ENCODE measurements around the gene PCDH17. TPM values are rescaled to one million over a fixed set of nuclear protein-coding genes. Genes with fewer than 3 reads are reported as not detected.

The PCDH17 gene
- total RNA-seq, 1 donor from 2014 or later = 40.2 TPM

DNA sequence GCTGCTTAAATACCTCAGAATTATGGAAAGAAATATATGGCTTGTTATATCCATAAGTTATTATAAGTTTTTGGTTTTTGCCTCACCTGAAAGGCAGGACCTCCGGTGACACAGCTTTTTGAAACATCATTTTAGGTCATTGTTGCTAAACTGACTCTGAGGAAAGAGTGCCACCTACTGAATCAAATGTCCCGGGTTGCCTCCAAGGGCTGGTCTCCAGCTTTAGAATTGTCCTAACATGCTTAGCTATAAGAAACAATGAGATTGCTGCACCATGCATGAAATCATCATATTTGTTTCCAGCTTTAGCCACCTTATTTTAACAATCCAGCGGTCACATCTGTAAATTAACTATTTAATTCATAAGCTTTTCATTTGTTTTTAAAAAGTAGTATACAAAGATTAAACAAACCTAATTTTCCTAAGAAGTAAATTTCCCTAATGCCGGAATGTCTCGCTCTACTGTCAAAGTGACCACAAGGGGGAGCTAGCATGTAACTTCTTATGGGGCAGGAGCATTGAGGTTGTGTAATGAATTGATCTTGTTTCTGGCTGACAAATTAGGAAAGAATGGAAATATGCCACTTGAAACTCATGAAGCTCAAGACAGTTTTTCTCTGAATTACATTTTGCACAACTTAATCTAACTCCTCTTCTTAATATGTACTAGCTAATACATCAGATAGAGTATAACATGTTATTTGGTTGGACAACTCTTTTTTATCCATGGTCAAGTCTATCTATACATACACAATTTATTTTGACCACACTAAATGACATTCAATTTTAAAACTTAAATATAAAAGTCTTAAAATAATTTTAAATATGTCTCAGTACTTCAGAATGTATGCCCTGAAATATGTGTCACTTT lies 6.7 kb upstream of the PCDH17 start:
- peaks cover 7% of the 10 kb centered on the region for H3K4me1 Mint-ChIP-seq (ENCODE audit: unreplicated experiment)
- H3K4me3 Mint-ChIP-seq (ENCODE audit: unreplicated experiment) = no peak overlapping the region

DNA sequence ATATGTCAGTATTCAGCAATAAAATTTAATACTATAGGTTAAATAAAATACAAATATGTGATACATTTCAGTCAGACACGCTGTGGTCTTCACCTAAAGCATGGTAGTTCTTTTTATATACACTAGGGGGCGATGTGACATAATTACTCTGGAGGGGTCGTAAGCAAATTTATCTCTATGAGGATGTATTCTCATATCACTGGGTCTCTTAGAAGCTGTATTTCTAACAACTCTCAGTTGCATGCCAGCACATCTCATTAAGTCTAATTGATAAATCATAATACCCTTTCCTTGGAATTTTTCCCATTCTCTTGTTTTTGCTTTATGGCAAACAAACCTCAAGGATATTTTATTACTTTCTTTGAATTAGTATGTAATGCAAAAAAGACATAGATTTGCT lies 3.9 kb upstream of the PCDH17 start:
- Mint-ChIP-seq H3K27ac (ENCODE audit: unreplicated experiment) (no peak overlapping the region), H3K27me3 (ENCODE audit: unreplicated experiment) (peaks cover 31% of the 10 kb centered on the region), H3K4me3 (ENCODE audit: unreplicated experiment) (no peak overlapping the region), H3K9me3 (ENCODE audit: unreplicated experiment) (no peaks in the 10 kb centered on the region), H3K4me1 (ENCODE audit: unreplicated experiment) (peaks cover 23% of the 10 kb centered on the region), H3K36me3 (ENCODE audit: low read depth, unreplicated experiment) (peaks cover 17% of the 10 kb centered on the region)
- DNase-seq (ENCODE audit: low spot score) = no peak
- TF ChIP-seq CTCF (IDR thresholded peaks at IDR 0.05; ENCODE audit: unreplicated experiment) = peak; percentile 92

More for the DNA sequence above, 6.7 kb upstream of the PCDH17 start:
- Mint-ChIP-seq H3K27me3 (ENCODE audit: unreplicated experiment) (peaks cover 8% of the 10 kb centered on the region), H3K9me3 (ENCODE audit: unreplicated experiment) (no peaks in the 10 kb centered on the region), H3K27ac (ENCODE audit: unreplicated experiment) (no peak overlapping the region), H3K36me3 (ENCODE audit: low read depth, unreplicated experiment) (peaks cover 4% of the 10 kb centered on the region)
- peak; percentile 95 for TF ChIP-seq CTCF (IDR thresholded peaks at IDR 0.05; ENCODE audit: unreplicated experiment)
- DNase-seq (ENCODE audit: low spot score) = peak; percentile 63

DNA sequence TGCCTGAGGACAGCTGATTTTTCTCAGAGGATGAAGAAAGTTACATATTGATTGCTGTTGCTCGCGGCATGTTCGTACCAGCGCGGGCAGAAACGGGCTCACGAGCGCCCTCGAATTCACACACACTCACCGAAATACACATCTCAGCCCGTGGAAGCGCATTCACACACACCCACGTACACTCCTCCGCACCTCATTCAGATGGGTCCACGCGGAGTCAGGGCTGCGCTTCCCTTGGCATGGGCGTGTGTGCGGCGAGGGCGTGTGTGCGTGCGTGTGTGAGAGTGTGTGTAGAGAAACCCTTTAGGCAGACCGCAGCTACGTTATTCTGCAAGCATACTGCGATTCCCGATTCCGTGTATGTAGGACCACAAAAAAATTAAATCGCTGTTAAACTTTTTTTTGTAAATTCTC lies 2.1 kb upstream of the PCDH17 start:
- H3K27ac Mint-ChIP-seq (ENCODE audit: unreplicated experiment) = no peak overlapping the region

DNA sequence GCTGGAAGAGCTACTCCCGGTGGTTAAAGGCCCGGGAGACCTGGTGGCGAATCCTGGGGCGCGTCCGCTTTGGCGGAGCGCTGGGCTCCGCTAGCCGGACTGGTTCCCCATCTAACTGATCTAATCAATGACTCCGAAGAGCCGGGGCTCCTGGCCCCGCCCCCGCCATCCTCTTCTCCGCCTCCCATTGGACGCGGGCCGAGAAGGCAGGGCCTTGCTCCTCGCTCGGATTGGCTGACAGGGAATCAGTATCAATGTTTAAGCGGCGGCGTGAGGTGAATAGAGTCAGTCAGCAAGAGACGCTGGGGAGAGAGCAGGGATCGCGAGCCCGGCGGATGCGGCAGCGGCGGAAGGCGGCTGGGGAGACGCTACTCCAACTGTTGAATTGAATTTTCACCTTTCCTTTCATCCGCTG lies 1.7 kb upstream of the PCDH17 start:
- Mint-ChIP-seq H3K27ac (ENCODE audit: unreplicated experiment) (no peak overlapping the region), H3K9me3 (ENCODE audit: unreplicated experiment) (no peaks in the 10 kb centered on the region), H3K27me3 (ENCODE audit: unreplicated experiment) (peaks cover 46% of the 10 kb centered on the region), H3K4me3 (ENCODE audit: unreplicated experiment) (peak overlapping the region; percentile 97), H3K4me1 (ENCODE audit: unreplicated experiment) (peaks cover 37% of the 10 kb centered on the region), H3K36me3 (ENCODE audit: low read depth, unreplicated experiment) (peaks cover 32% of the 10 kb centered on the region)
- peak; percentile 96 for DNase-seq (ENCODE audit: low spot score)
- TF ChIP-seq CTCF (IDR thresholded peaks at IDR 0.05; ENCODE audit: unreplicated experiment) = no peak

More for the DNA sequence above, 2.1 kb upstream of the PCDH17 start:
- Mint-ChIP-seq H3K27me3 (ENCODE audit: unreplicated experiment) (peaks cover 44% of the 10 kb centered on the region), H3K4me3 (ENCODE audit: unreplicated experiment) (peak overlapping the region; percentile 97), H3K4me1 (ENCODE audit: unreplicated experiment) (peaks cover 32% of the 10 kb centered on the region), H3K36me3 (ENCODE audit: low read depth, unreplicated experiment) (peaks cover 28% of the 10 kb centered on the region), H3K9me3 (ENCODE audit: unreplicated experiment) (no peaks in the 10 kb centered on the region)
- peak; percentile 19 for DNase-seq (ENCODE audit: low spot score)
- TF ChIP-seq CTCF (IDR thresholded peaks at IDR 0.05; ENCODE audit: unreplicated experiment) = no peak

Measured in endothelial cell (in vitro differentiated cells).